HG03457 (cell line): ENCODE data around the gene GRID1.

ENCODE experiments used
- ATAC-seq: cut with Tn5 transposase; IDR thresholded peaks from one replicate; pipeline ENCODE4 v1.9.1; 2021; ENCODE audit warnings: moderate number of reproducible peaks; ENCODE audit not compliant: unreplicated experiment

The GRID1 gene

DNA sequence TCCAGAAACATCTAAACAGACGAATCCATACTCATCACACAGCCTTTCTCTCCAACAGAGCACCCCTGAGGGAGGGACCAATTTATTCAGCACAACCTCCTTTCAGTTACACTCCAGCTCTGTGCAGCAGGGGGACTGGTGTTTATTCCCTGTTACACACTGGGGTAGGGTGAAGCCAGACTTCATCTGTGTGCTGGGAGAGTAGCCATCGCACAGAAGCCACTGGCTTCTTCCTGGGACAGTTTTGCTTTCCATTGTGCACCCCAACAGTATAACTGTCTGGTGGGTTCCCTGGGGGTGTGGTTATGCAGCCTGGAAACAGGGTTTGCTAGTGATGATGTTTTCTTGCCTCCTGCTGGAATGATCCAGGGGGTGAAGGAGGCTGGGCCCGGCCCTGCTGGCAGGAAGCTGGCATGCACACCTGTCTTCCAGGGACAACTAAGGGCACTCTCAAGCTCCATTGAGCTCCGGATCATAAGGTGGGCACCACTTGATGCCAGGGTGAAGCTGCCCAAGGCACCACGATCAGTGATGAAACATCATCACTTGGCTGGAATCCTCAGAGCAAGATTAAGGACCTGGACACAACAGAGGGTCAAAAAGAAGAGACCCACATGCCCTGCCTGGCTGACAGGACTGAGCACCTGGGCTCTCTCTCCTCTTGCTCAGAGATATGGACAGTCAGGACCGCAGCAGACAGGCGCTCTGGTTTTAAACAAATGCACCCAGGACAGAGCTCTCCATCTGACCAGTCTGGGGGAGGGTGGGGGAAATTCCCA, 293.2 kb downstream of the GRID1 start:
- ATAC-seq, result no peak

DNA sequence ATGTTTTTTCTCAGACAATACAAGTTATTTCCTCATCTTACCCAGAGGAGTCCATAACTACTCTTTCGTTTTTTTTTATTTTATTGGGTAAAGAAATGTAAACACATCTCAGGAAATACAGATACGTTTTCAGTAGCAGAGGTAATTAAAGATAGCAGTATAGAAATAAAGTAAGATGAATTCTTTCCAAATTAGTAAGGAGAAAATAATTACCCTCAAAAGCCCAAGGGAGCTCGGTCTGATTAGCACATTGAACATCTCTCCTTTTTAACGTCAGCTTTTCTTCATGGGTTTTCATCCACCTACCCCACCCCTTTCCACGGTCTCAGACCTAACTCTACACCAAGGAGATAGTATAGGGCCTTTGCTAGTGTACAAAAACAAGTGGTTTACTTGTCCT, 294.2 kb downstream of the GRID1 start:
- ATAC-seq, result no peak

DNA sequence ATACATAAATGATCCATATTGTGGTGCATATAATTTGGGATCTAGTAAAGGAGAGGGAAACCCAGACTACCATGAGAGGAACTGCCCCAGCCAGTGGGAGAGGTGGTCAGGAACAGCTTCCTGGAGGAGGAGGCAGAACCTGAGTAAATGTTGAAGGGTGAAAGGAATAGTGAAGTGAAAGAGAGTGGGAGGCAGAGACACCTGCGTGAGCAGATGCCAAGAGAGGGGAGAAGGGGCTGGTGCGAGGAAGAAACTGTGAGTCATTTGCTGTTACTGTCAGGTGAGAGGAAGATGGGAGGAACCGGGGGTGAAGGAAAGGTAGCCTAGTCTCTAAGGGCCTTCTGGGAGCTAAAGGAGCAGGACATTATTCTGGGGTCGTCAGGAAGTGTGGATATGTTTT, 294.8 kb downstream of the GRID1 start:
- no peak for ATAC-seq

DNA sequence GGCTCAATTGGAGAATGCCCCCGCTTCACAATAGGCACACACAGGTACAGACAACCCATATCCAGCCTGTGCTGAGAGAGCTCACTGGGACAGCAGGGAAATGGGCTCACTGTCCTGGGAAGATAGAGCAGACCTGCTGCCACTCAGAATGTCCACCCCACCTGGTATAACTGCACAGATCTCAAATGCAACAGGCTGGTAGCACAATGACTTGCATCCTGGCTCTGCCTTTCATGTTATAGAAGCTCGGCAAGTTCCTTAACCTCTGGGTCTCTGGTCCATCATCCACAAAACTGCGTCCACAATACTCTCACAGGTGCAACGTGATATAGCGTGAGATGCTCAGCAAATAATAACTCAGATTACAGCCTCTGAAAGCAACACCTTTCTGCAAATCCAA, 295.4 kb downstream of the GRID1 start:
- ATAC-seq, result no peak

DNA sequence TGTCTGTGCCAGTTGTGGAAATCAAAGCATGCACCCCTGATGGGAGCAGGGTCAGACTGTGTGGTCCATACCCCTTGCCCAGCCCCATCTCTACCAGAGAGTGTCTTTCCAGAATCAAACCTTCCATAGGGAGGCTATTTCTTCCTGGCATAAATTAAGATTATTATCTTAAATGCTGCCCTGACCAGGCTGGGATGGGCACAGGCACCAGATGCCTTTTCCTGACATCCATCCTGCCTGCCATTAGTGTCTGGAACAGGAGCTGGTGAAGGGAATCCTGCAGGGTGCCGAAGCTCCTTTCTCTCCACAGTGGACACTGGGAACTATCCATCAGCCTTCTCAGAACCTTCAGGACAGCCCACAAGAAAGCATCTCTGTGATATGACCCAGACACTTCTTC, 296.3 kb downstream of the GRID1 start:
- no peak for ATAC-seq

DNA sequence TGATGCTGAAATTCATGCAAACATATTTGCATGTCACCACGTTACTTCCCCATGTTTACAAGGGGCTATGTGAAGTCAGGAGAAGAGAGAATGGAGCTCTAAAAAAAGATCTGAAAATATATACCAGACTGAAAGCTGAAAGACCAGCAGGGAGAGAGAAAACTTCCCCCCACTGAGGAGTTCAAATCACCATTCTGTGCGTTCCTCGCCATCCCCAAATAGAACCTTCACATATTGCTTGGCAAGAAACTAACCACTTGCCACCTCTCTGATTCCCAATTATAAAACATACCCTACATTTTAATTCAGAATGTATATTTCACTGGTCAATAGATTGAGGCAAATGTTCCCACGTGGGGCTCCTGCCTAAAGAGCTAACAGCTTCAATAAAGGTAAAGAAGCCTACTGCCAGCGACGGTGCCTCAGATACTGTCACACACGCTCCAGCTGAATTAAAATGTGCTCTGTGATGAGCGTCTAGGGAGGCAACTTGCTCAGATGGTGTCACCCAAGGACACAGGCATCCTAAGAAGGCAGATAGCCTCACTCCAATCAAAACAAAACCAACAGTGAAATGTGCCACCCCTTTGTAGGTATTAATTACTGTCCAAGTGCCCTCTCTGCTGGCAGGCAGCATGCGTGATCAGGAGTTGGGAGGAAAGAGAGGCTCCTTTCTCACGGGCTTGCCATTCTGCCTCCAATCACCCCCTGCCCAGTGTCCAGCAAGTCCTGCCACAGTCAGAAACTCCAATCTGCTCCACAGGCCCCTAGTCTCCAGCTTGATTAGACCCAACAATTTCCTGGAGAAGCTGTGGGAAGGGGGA, 298.2 kb downstream of the GRID1 start:
- ATAC-seq, result no peak

DNA sequence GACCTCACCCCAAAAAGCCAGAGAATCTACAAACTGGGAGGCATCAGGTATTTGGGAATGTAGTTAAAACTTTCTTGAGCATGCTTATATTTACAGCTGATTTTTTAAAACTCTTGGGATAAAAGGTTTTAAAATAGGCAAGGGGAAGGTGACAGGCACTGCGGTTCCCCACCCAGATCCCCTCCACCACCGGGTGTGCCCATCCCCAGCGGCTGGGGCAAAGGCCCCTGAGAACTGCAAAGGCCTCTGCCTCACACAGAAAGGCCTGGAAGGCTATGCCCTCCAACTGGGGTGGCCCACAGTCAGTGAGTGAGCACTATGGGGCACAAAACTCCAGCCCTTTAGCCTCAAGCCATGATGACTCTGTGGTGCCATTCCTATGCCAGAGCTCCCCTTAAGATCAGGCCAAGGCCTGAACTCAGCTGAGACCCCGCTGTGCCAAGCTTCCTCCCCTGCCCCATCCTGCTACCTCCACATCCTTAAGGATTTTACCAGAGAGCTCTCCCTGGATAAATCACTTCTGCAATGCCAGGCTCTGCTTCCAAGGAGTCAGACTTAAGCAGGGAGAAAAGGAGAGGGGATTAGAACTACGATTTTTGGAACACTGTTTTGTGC, 299.1 kb downstream of the GRID1 start:
- ATAC-seq, result no peak

DNA sequence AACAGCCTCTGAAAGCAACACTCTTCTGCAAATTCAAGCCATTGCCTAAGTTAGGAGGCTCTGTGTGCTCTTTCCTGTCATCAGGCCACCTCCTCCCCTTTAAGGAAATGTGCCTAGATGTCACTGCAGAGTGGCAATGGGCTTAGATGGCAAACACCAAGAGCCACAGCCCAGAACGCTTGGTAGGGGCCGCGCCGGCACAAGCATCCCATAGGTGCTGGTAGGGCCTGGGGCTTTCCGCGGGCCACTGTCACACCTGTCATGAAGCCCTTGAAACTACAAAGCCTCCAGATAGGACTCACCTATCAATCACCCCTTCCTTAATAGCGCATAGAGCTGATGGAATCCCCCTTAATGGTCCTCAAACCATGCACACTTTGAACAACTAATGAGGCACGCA, 299.9 kb downstream of the GRID1 start:
- ATAC-seq, result no peak

DNA sequence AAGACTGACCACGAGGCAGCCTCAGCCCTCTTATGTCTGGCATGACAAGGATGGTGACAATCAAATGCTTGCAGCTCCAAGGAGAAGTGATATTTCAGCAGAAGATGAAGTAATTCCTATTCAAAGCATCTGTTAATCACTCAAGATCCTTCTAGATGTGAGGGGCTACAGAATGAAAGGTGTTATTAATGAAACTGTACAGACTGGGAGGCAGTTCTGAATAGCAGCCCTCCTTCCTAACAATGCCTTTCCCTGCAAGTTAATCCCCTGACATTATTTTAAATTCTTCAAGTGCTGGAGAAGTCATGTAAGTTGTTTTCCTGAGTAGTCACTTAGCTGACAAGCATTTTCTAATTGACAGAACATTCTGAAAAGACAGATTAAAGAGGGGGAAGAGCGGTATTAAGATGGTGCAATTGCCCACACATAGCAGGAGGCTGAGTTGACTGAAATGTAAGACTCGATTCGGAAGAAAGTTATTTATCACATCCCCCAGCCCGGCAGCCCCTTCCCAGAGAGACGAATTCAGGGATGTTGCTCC, 300.8 kb downstream of the GRID1 start:
- ATAC-seq, result no peak

DNA sequence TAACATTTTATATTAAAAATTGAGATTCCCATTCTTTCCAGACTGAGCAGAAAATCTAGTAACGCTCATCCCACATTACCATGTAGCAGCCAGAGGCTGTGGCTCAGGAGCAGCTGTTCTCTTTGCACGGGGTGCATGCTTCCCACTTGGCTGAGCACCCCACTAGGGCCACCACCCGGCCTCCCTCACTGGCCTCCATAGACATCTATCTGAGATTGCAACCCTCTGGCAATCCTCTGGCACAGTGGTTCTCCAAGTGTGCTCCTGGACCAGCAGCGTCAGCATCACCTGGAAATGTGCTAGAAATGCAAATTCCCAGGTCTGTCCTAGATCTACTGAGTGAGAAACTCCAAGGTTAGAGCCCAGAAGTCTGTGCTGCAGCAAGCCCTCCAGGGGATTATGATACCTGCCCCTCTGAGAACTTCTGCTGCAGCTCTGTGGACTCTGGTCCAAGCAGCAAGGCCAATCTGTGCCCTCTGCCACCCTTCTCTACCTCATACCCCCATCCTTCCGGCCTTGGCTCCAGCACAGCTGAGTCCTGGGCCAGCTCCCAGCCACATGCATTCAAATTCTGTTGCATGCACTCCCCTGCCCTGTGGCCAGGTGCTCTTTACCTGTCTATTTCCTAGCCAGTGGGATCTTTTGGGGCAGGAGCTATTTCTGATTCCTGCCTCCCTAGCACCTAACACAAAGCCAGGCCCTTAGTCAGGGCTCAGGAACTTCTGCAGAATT, 301.5 kb downstream of the GRID1 start:
- no peak for ATAC-seq

DNA sequence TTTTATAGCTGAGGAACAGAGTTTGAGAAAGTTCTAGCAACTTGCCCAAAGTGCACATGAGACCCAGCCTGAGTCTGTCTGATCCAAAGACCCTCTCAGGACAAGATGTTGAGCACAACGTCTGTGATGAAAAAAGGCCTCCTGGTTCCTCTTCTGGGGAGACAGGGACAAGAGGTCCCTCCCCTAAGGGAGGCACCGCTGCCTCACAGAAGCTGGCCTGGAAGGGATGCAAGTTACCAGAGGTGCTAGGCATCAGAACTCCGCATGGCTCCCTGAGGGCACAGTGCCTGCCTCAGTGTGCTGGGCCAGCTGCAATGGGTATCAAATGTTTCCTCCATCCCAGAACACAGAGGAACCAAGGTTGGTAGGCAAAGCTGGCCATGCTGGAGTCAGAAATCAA, 302.4 kb downstream of the GRID1 start:
- ATAC-seq, result no peak

DNA sequence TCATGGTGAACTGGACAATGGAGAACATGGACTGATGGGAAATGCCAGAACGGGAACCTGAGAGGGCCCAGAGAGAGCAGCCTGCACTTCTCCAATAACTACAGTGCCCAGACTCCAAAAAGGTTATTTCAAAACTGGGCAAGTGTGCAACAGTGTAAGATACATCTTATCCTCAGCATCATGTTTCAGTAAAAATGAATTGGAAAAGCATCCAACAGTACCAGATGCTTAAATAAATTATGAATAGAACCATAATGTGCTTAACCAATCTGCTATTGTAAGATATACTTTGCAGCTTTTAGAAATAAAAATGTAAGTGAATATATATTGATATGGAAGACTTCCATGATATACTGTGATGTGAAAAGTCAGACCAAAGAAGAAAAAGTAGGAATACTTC, 303.3 kb downstream of the GRID1 start:
- ATAC-seq, result no peak

DNA sequence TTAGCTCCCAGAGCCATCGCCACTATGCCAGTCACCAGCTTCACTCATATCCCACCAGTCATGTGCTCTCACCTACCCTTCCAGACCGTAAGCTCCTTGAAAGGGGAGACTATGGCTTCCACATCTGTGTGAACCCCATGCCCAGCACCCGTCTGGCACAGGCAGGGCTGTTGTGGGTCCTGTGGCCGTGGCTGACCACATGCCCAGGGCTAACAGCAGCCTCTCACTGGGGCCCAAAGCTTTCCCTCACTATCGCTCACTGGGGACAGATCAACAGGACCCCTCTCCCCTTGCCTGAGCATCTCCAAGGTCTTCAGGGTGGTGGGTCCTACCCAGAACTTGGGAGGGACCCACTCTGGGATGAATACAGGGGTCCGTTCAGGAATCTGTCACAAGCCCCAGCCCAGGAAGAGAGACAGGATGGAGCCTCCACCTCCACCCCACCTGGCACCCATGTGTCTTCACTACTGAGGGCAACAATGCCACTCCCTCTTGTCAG, 303.9 kb downstream of the GRID1 start:
- no peak for ATAC-seq

DNA sequence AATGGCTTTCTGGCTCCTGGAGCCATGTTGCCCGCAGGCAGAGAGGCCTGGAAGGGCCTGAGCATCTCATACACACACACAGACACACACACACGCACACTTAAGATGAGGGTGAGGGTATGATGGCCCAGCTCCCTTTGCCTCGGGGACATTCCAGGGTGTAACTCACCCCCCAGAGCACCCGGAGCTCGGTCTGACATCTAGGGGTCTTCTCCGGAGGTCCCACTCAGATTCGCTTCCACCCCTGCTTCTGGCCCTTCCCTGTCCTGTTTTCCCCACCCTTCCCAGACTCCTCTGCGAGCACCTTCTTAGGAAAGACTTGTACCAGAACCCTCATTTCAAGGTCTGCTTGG, 304.4 kb downstream of the GRID1 start:
- ATAC-seq, result no peak

DNA sequence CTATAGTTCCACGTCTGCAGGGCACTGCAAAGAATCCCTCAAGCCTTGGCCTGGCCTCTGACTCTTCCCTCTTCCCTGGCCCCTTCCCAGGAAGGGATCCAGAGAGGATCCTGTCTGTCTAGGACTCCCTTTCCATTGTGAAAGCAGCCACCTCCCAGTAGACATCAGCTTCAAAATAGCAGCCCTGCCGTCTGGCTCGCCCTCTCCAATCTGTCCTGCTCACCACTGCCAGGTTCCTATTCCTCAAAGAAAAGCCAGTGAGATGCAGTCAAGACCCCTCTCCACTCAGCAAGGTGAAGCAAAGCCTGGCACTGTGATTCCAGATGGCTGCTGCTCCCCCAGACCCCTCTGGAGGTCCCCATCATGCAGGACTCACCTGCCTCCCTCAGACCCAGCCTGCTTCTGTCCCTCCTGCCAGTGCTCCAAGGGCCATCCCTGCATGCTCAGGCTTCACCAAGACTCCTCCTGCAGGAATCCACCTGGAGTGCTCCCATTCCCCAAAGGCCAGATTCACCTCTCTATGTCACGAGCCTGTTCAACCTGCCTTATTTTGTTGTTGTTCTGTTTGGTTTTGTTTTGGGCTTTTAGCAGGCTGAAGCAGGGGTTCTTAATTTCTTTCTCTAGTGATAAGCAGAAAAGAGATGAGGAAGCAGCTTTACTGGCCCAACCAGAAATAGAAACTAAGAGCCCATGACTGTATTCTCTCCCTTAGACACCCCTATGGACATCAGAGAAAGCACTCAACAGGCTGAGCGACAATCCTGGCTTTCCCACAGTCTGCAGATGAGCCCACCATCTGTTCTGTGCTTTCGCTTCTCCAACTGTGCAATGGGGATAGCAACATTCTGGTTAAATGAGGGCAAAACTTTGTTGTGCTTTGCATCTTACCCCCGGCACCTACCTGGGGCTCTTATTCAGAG, 305.1 kb downstream of the GRID1 start:
- ATAC-seq, result no peak

DNA sequence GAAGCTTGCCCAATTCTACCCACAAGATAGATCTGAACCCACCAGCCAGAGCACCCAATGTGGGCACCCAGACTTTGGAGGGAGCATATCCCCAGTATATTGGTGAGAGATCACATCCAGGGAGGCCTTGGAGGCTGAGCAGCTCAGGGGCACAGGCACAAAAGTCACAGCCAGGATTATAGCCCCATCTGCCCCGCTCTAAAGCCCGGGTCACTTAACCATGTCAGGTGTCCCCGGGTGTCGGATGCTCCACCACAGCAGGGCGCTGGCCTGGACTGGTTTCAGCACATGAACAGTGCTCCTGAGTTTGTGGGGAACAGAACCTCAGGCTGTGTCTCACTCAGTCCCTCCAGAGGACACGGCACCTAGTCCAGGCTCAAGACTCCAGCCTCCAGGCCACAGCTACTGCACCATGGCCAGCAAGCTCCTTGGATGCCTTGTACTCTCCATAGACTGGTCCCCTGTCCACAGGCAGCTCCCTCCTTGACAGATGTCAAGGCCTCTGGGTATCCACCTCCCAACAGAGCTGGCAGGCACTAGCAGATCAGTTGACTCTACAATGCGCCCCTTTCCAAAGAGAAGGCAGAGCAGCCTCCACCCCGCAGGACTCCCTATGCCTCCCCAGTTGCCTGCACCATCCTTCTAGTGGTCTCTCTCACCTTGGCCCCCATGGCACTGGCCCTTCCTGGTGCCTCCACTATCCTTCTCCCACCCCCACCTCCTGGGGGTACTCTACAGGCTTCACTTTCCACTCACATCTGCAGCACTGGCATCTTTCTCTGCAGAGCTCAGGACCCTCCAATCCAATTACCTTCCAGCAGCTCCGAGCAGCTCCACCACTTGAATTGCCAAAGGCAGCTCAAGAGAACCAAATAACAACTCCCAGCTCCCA, 306.0 kb downstream of the GRID1 start:
- no peak for ATAC-seq

DNA sequence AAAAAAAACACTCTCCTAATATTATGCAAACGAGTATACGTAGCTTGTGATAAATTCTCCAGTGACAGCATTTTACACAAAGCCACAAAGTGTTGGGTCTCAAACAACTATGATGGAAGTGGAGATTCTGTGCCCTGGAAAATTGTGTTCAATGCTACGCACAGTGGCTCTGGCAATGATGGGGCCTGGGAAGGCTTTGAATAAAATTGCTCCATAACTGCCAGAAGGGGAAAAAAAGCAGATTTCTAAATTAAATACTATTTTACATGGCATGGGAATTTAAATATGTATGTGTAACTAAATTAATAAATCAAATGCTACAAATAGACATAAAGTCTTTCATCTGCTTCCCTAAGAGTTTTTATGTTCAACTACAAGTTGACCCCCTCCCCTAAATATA, 306.7 kb downstream of the GRID1 start:
- no peak for ATAC-seq

DNA sequence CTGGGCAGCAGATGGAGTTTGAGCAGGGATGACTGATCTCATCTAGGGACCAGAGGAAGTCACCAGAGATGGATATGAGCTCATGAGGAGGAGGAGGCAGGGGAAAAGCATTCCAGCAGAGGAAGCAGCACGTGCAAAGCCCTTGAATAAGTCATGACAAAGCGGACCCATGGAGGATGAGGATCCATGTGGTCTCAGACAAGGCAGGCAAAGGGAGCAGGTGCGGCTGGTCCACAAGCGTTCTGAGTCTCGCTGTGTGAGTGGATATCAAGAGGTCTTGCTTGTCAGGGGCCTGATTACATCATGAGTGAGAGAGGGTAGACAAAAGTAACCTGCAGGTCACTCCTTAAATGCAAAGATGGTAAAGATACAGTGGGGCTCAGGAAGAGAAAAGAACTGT, 307.6 kb downstream of the GRID1 start:
- no peak for ATAC-seq

DNA sequence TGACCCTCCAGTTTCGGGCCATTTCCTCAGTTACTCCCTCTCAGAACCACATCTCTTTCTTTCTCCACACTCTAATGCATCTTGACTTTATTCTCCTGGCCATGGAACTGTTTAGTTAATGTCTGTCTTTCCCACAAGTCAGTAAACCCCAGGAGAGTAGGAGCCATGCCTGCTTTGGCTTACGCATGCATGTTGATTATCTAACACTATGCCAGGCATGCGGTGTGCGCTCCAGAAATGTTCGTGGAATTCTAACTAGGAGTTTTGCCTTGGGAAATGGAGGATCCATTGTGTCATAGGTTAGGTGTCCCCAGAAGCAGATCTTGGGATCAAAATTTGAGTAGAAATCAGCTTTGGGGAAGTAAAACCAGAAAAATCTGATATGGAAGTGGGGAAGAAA, 308.9 kb downstream of the GRID1 start:
- no peak for ATAC-seq
